ENCODE data around the gene SH3BP1. TPM values are rescaled to one million over a fixed set of nuclear protein-coding genes. Genes with fewer than 3 reads are reported as not detected.

The SH3BP1 gene
- total and polyA plus RNA-seq, 4 experiments from 2014 or later = 17.6 to 89.2 (median 57.1) TPM

GRCh38 chr22:37611207-37611606, 28.3 kb upstream of the SH3BP1 start:
- Mint-ChIP-seq H3K4me1 (peaks cover 18 to 42% (median 31%) of the 10 kb centered on the region in 4 donors), H3K9me3 (no peaks in the 10 kb centered on the region), H3K36me3 (peaks cover 0 to 18% of the 10 kb centered on the region in 2 donors), H3K4me3 (peak overlapping the region in 1 of 8 donors; percentile 97), H3K27ac (peak overlapping the region in 3 of 7 donors; percentile 59 to 60 (median 59)), H3K27me3 (no peaks in the 10 kb centered on the region)
- CTCF ChIA-PET (ENCODE audit: partially characterized antibody) = interaction anchor here (0.9 to 10.1 kb wide), 6 partner anchors 12 to 70 kb away, joined by 3 to 136 read pairs (median 58); partner anchors contain the start of genes NOL12 and SH3BP1
- intact Hi-C loops (cut with micrococcal nuclease) = no loop called here
- Histone ChIP-seq H3K27me3 (ENCODE audit: insufficient read depth, low read length) (no peaks in the 10 kb centered on the region), H3K4me1 (ENCODE audit: insufficient read depth, low read length) (peaks cover 39% of the 10 kb centered on the region), H3K4me3 (ENCODE audit: low read length in 2 of 2) (no peak overlapping the region), H3K27ac (ENCODE audit: low read depth, low read length) (no peak overlapping the region), H3K36me3 (ENCODE audit: insufficient read depth, low read length) (peaks cover 11% of the 10 kb centered on the region), H3K9me3 (ENCODE audit: control insufficient read depth in 1 of 2, low read length in 2 of 2) (no peaks in the 10 kb centered on the region)
- POLR2A ChIA-PET (ENCODE audit: partially characterized antibody) = interaction anchor here (0.8 to 6.4 kb wide), 3 partner anchors 9 to 48 kb away, joined by 3 to 94 read pairs (median 6); partner anchors contain the start of genes PDXP and SH3BP1
- DNase-seq = peak in 1 of 5 donors; percentile 3

GRCh38 chr22:37616201-37617083, 23.0 kb upstream of the SH3BP1 start:
- intact Hi-C loops (cut with micrococcal nuclease) = no loop called here
- CTCF ChIA-PET (ENCODE audit: partially characterized antibody) = interaction anchor here (0.5 to 22.8 kb wide), 3 partner anchors 23 to 75 kb away, joined by 3 to 493 read pairs (median 4); partner anchors contain the start of gene SH3BP1
- H3K4me1 ChIP-seq (ENCODE audit: insufficient read depth, low read length) = peaks cover under 1% of the 10 kb centered on the region
- H3K27me3 Mint-ChIP-seq = no peaks in the 10 kb centered on the region
- H3K36me3 Mint-ChIP-seq = peaks cover 0 to 40% of the 10 kb centered on the region in 2 donors
- DNase-seq = peak in 1 of 5 donors; percentile 38
- H3K9me3 Mint-ChIP-seq = no peaks in the 10 kb centered on the region
- no peaks in the 10 kb centered on the region for H3K27me3 ChIP-seq (ENCODE audit: insufficient read depth, low read length)
- H3K4me1 Mint-ChIP-seq = peaks cover 0 to 2% (median under 1%) of the 10 kb centered on the region in 4 donors
- peak overlapping the region in 1 of 8 donors; percentile 31 for H3K4me3 Mint-ChIP-seq
- H3K27ac Mint-ChIP-seq = peak overlapping the region in 1 of 7 donors; percentile 31
- H3K27ac ChIP-seq (ENCODE audit: low read depth, low read length) = no peak overlapping the region
- no peaks in the 10 kb centered on the region for H3K9me3 ChIP-seq (ENCODE audit: control insufficient read depth in 1 of 2, low read length in 2 of 2)
- H3K4me3 ChIP-seq (ENCODE audit: low read length in 2 of 2) = no peak overlapping the region
- peaks cover 34% of the 10 kb centered on the region for H3K36me3 ChIP-seq (ENCODE audit: insufficient read depth, low read length)
- POLR2A ChIA-PET (ENCODE audit: partially characterized antibody) = interaction anchor here (0.7 to 4.4 kb wide), 5 partner anchors 7 to 51 kb away, joined by 3 to 23 read pairs (median 4); partner anchors contain the start of genes GGA1 and PDXP

- H3K27me3 ChIP-seq (ENCODE audit: insufficient read depth, low read length) = no peaks in the 10 kb centered on the region
- H3K36me3 Mint-ChIP-seq = peaks cover 0 to 41% of the 10 kb centered on the region in 2 donors
- H3K4me1 ChIP-seq (ENCODE audit: insufficient read depth, low read length) = no peaks in the 10 kb centered on the region
- intact Hi-C loops (cut with micrococcal nuclease) = no loop called here
- peak in 1 of 5 donors; percentile 3 for DNase-seq
- H3K27ac ChIP-seq (ENCODE audit: low read depth, low read length) = no peak overlapping the region
- peaks cover 0 to 2% (median 0%) of the 10 kb centered on the region in 4 donors for H3K4me1 Mint-ChIP-seq
- H3K27ac Mint-ChIP-seq = peak overlapping the region in 1 of 7 donors; percentile 64
- no peaks in the 10 kb centered on the region for H3K9me3 ChIP-seq (ENCODE audit: control insufficient read depth in 1 of 2, low read length in 2 of 2)
- peaks cover 34% of the 10 kb centered on the region for H3K36me3 ChIP-seq (ENCODE audit: insufficient read depth, low read length)
- ChIA-PET CTCF (ENCODE audit: partially characterized antibody) (interaction anchor here (3.6 to 22.8 kb wide), 2 partner anchors 9 to 22 kb away, joined by 28 to 493 read pairs; partner anchors contain the start of genes GGA1 and SH3BP1), POLR2A (ENCODE audit: partially characterized antibody) (interaction anchor here (1.2 to 4.4 kb wide), 4 partner anchors 8 to 50 kb away, joined by 4 to 23 read pairs (median 4); partner anchors contain the start of genes GGA1 and PDXP)
- H3K4me3 ChIP-seq (ENCODE audit: low read length in 2 of 2) = no peak overlapping the region
- H3K9me3 Mint-ChIP-seq = no peaks in the 10 kb centered on the region
- H3K27me3 Mint-ChIP-seq = no peaks in the 10 kb centered on the region
- H3K4me3 Mint-ChIP-seq = no peak overlapping the region
These were observed 22.0 kb upstream of the SH3BP1 start for GRCh38 chr22:37617431-37617830.

- H3K4me3 Mint-ChIP-seq = no peak overlapping the region
- peaks cover 0 to 41% of the 10 kb centered on the region in 2 donors for H3K36me3 Mint-ChIP-seq
- peak in 1 of 5 donors; percentile 6 for DNase-seq
- no peak overlapping the region for H3K27ac Mint-ChIP-seq
- no peak overlapping the region for H3K4me3 ChIP-seq (ENCODE audit: low read length in 2 of 2)
- peaks cover under 1% of the 10 kb centered on the region for H3K4me1 ChIP-seq (ENCODE audit: insufficient read depth, low read length)
- H3K4me1 Mint-ChIP-seq = peaks cover 0 to 4% (median 3%) of the 10 kb centered on the region in 4 donors
- ChIA-PET CTCF (ENCODE audit: partially characterized antibody) (interaction anchor here (3.6 to 22.8 kb wide), 2 partner anchors 10 to 22 kb away, joined by 28 to 493 read pairs; partner anchors contain the start of genes GGA1 and SH3BP1), POLR2A (ENCODE audit: partially characterized antibody) (interaction anchor here (1.2 to 4.4 kb wide), 3 partner anchors 9 to 49 kb away, joined by 4 to 23 read pairs (median 4); partner anchors contain the start of gene GGA1)
- intact Hi-C loops (cut with micrococcal nuclease) = no loop called here
- no peaks in the 10 kb centered on the region for H3K27me3 Mint-ChIP-seq
- H3K27me3 ChIP-seq (ENCODE audit: insufficient read depth, low read length) = no peaks in the 10 kb centered on the region
- no peaks in the 10 kb centered on the region for H3K9me3 ChIP-seq (ENCODE audit: control insufficient read depth in 1 of 2, low read length in 2 of 2)
- H3K27ac ChIP-seq (ENCODE audit: low read depth, low read length) = no peak overlapping the region
- H3K36me3 ChIP-seq (ENCODE audit: insufficient read depth, low read length) = peaks cover 34% of the 10 kb centered on the region
- H3K9me3 Mint-ChIP-seq = no peaks in the 10 kb centered on the region
These were observed 21.3 kb upstream of the SH3BP1 start for GRCh38 chr22:37618072-37618656.

- Mint-ChIP-seq H3K27ac (no peak overlapping the region), H3K4me3 (no peak overlapping the region), H3K4me1 (peaks cover 1 to 8% (median 6%) of the 10 kb centered on the region in 4 donors), H3K36me3 (peaks cover 2 to 43% of the 10 kb centered on the region in 2 donors), H3K9me3 (no peaks in the 10 kb centered on the region), H3K27me3 (no peaks in the 10 kb centered on the region)
- Histone ChIP-seq H3K4me3 (ENCODE audit: low read length in 2 of 2) (no peak overlapping the region), H3K9me3 (ENCODE audit: control insufficient read depth in 1 of 2, low read length in 2 of 2) (no peaks in the 10 kb centered on the region), H3K27ac (ENCODE audit: low read depth, low read length) (no peak overlapping the region), H3K27me3 (ENCODE audit: insufficient read depth, low read length) (no peaks in the 10 kb centered on the region), H3K36me3 (ENCODE audit: insufficient read depth, low read length) (peaks cover 34% of the 10 kb centered on the region), H3K4me1 (ENCODE audit: insufficient read depth, low read length) (peaks cover 6% of the 10 kb centered on the region)
- DNase-seq = peak in 1 of 5 donors; percentile 2
- intact Hi-C loops (cut with micrococcal nuclease) = no loop called here
- POLR2A ChIA-PET (ENCODE audit: partially characterized antibody) = interaction anchor here (1.6 to 4.4 kb wide), 2 partner anchors 10 to 56 kb away, joined by 4 to 23 read pairs; partner anchors contain the start of genes GGA1 and LGALS1
- CTCF ChIA-PET (ENCODE audit: partially characterized antibody) = interaction anchor here (3.6 to 22.8 kb wide), 2 partner anchors 10 to 21 kb away, joined by 28 to 493 read pairs; partner anchors contain the start of genes GGA1 and SH3BP1
These were observed 20.8 kb upstream of the SH3BP1 start for GRCh38 chr22:37618674-37619073.

GRCh38 chr22:37619991-37620390, 19.5 kb upstream of the SH3BP1 start:
- H3K27ac Mint-ChIP-seq = peak overlapping the region in 1 of 7 donors; percentile 29

More at GRCh38 chr22:37619991-37620390, 19.5 kb upstream of the SH3BP1 start:
- Histone ChIP-seq H3K36me3 (ENCODE audit: insufficient read depth, low read length) (peaks cover 22% of the 10 kb centered on the region), H3K9me3 (ENCODE audit: control insufficient read depth in 1 of 2, low read length in 2 of 2) (no peaks in the 10 kb centered on the region), H3K4me3 (ENCODE audit: low read length in 2 of 2) (no peak overlapping the region), H3K27me3 (ENCODE audit: insufficient read depth, low read length) (no peaks in the 10 kb centered on the region), H3K4me1 (ENCODE audit: insufficient read depth, low read length) (peaks cover 19% of the 10 kb centered on the region), H3K27ac (ENCODE audit: low read depth, low read length) (no peak overlapping the region)
- Mint-ChIP-seq H3K27me3 (no peaks in the 10 kb centered on the region), H3K4me1 (peaks cover 3 to 21% (median 14%) of the 10 kb centered on the region in 4 donors), H3K9me3 (no peaks in the 10 kb centered on the region), H3K36me3 (peaks cover 3 to 39% of the 10 kb centered on the region in 2 donors), H3K4me3 (no peak overlapping the region)
- ChIA-PET POLR2A (ENCODE audit: partially characterized antibody) (interaction anchor here (0.7 to 4.4 kb wide), 10 partner anchors 9 to 66 kb away, joined by 3 to 23 read pairs (median 4); partner anchors contain the start of genes GGA1, LGALS1, NOL12 and PDXP), CTCF (ENCODE audit: partially characterized antibody) (interaction anchor here (3.6 to 22.8 kb wide), 3 partner anchors 12 to 61 kb away, joined by 28 to 493 read pairs (median 51); partner anchors contain the start of genes GGA1 and SH3BP1)
- DNase-seq = peak in 1 of 5 donors; percentile 22
- intact Hi-C loops (cut with micrococcal nuclease) = no loop called here

Data from CD4-positive, alpha-beta memory T cell (primary cell).